Measurements from ENCODE around the gene RGL4.

GRCh38 chr22:23651676-23652075 lies 39.1 kb upstream of the RGL4 start:
- TF ChIP-seq CTCF (conservative IDR thresholded peaks at IDR 0.05; ENCODE audit: low read depth, low read length) = no peak
- TF ChIP-seq EZH2 (IDR thresholded peaks at IDR 0.05; ENCODE audit: borderline replicate concordance, low read depth, low read length, poor library complexity, severe bottlenecking) = no peak

Measured in A673 (cell line).